ENCODE results near the gene PTPRD.

- TF ChIP-seq, protein P1, sequence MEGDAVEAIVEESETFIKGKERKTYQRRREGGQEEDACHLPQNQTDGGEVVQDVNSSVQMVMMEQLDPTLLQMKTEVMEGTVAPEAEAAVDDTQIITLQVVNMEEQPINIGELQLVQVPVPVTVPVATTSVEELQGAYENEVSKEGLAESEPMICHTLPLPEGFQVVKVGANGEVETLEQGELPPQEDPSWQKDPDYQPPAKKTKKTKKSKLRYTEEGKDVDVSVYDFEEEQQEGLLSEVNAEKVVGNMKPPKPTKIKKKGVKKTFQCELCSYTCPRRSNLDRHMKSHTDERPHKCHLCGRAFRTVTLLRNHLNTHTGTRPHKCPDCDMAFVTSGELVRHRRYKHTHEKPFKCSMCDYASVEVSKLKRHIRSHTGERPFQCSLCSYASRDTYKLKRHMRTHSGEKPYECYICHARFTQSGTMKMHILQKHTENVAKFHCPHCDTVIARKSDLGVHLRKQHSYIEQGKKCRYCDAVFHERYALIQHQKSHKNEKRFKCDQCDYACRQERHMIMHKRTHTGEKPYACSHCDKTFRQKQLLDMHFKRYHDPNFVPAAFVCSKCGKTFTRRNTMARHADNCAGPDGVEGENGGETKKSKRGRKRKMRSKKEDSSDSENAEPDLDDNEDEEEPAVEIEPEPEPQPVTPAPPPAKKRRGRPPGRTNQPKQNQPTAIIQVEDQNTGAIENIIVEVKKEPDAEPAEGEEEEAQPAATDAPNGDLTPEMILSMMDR (conservative IDR thresholded peaks at IDR 0.05 in 1 of 2, IDR thresholded peaks at IDR 0.05 in 1 of 2; ENCODE audit: low read depth in 1 of 2, low read length in 2 of 2), result no peak
- no peak for TF ChIP-seq EZH2 (IDR thresholded peaks at IDR 0.05; ENCODE audit: low read length, missing control alignments)
Observed at GRCh38 chr9:8754751-8755150, 1858.1 kb downstream of the PTPRD start.

Data from fibroblast of lung (primary cell).